Panc1 (cell line): ENCODE results near the gene RBFOX1. TPM values are rescaled to one million over a fixed set of nuclear protein-coding genes. Genes with fewer than 3 reads are reported as not detected.

Experiments
- ATAC-seq: fragments of 200-7000 bp; cut with Tn5 transposase; 2 replicates; pipeline ENCODE4 v1.9.1; 2020; ENCODE audit warnings: mild to moderate bottlenecking, moderate library complexity
- BruUV-seq: library from RNA; stranded (reverse); fragments of 400-500 nt; replicated peaks from 2 replicates; lab custom pipeline; 2021; lab: Mats Ljungman, UMichigan
- CTCF ChIA-PET: fragments of 300-600 bp; sonication (Branson Sonifier 250); formaldehyde crosslinking; loops from one replicate; lab custom pipeline; 2022; ENCODE audit warnings: antibody characterized with exemption; lab: Charles Lee
- POLR2A ChIA-PET: fragments of 300-600 bp; sonication (Branson Sonifier 250); formaldehyde crosslinking; loops from one replicate; lab custom pipeline; 2022; ENCODE audit warnings: antibody characterized with exemption; lab: Charles Lee
- DNase-seq: peaks from one replicate; pipeline ENCODE4 v3.0.0-alpha.2; 2010; ENCODE audit warnings: low read depth, low spot score
- H3K27ac ChIP-seq: 2 replicates; pipeline ENCODE4 v1.5.1; 2011; ENCODE audit warnings: mild to moderate bottlenecking, low read length, inconsistent platforms
- H3K27me3 ChIP-seq: fragments of 200-500 bp; sonication (Bioruptor generic); 2 replicates; pipeline ENCODE4 v1.6.0; 2014; ENCODE audit warnings: low read length, inconsistent platforms; ENCODE audit not compliant: control insufficient read depth, insufficient read depth
- H3K36me3 ChIP-seq: fragments of 200-500 bp; sonication (Bioruptor generic); 2 replicates; pipeline ENCODE4 v1.5.1; 2014; ENCODE audit warnings: inconsistent platforms, mild to moderate bottlenecking, low read length, moderate library complexity; ENCODE audit not compliant: control insufficient read depth, insufficient read depth
- H3K4me1 ChIP-seq: 2 replicates; pipeline ENCODE4 v1.5.1; 2011; ENCODE audit warnings: inconsistent platforms, mild to moderate bottlenecking, low read length, moderate library complexity; ENCODE audit not compliant: control insufficient read depth, insufficient read depth
- H3K4me3 ChIP-seq, 2 experiments: 2 replicates each; pipeline ENCODE4 v1.5.1; 2011 to 2012; ENCODE audit warnings: low read depth in 2 of 2, low read length in 2 of 2, mild to moderate bottlenecking in 2 of 2, inconsistent platforms in 1 of 2, moderate library complexity in 1 of 2
- H3K9me3 ChIP-seq: fragments of 200-500 bp; sonication (Bioruptor generic); 2 replicates; pipeline ENCODE4 v1.5.1; 2014; ENCODE audit warnings: low read depth, mild to moderate bottlenecking, inconsistent platforms, low read length, moderate library complexity; ENCODE audit not compliant: control insufficient read depth, insufficient read depth
- CTCF ChIP-seq: fragments of 450-650 bp; IDR thresholded peaks from 2 replicates; pipeline ENCODE4 v1.5.1; 2017; ENCODE audit warnings: mild to moderate bottlenecking
- POLR2AphosphoS5 ChIP-seq: IDR thresholded peaks from 2 replicates; pipeline ENCODE4 v1.6.1; 2012; ENCODE audit warnings: mild to moderate bottlenecking, low read depth, low read length, moderate library complexity
- REST ChIP-seq, 2 experiments: IDR thresholded peaks; 2 replicates each; pipeline ENCODE4 v1.6.1; 2011 to 2012; ENCODE audit warnings: low read depth in 2 of 2, control low read depth in 1 of 2, low read length in 1 of 2, mild to moderate bottlenecking in 1 of 2, moderate library complexity in 1 of 2; ENCODE audit not compliant: insufficient read depth in 1 of 2
- SIN3A ChIP-seq: IDR thresholded peaks from 2 replicates; pipeline ENCODE4 v1.6.1; 2012; ENCODE audit warnings: low read depth, mild to moderate bottlenecking, low read length, moderate library complexity, borderline replicate concordance; ENCODE audit not compliant: insufficient read depth
- TCF7L2 ChIP-seq: IDR thresholded peaks from 2 replicates; pipeline ENCODE4 v1.6.1; 2011; ENCODE audit warnings: mild to moderate bottlenecking, low read depth, low read length, inconsistent platforms
- in situ Hi-C: cut with HindIII; loops from 2 replicates; pipeline ENCODE4 v1.10.0; 2016; ENCODE audit warnings: low sequenced_read_pairs, low pct_unique_long_range_greater_than_20kb
- intact Hi-C: fragments of 100-400 bp; cut with micrococcal nuclease; formaldehyde crosslinking; loops from one replicate; pipeline ENCODE4 v1.10.0; 2022; ENCODE audit not compliant: unreplicated experiment
- total RNA-seq: library from RNA; stranded (reverse); gene quantifications from one replicate; pipeline ENCODE4 v1.2.1, GENCODE V29; 2021; ENCODE audit not compliant: unreplicated experiment

RBFOX1 gene
- total RNA-seq, 1 experiment from 2014 or later = not detected

GRCh38 chr16:7509963-7510601 is 177.4 kb downstream of the RBFOX1 start:
- ChIA-PET POLR2A (no interaction called here), CTCF (no interaction called here)
- H3K36me3 ChIP-seq = no peaks in the 10 kb centered on the region
- H3K27ac ChIP-seq = no peak overlapping the region
- BruUV-seq = no TSS peak
- H3K27me3 ChIP-seq = no peaks in the 10 kb centered on the region
- DNase-seq (no peak), ATAC-seq (no peak)
- no peaks in the 10 kb centered on the region for H3K9me3 ChIP-seq
- H3K4me3 ChIP-seq = no peak overlapping the region
- in situ Hi-C loops = no loop called here
- no peaks in the 10 kb centered on the region for H3K4me1 ChIP-seq
- TF ChIP-seq REST (IDR thresholded peaks at IDR 0.05; ENCODE audit: insufficient read depth in 1 of 2, low read depth in 2 of 2, low read length in 1 of 2) (no peak), CTCF (no peak), SIN3A (no peak), TCF7L2 (no peak), POLR2AphosphoS5 (no peak)
- intact Hi-C loops = no loop called here

- DNase-seq (no peak), ATAC-seq (no peak)
- in situ Hi-C loops = no loop called here
- ChIA-PET CTCF (no interaction called here), POLR2A (no interaction called here)
- no peaks in the 10 kb centered on the region for H3K9me3 ChIP-seq
- intact Hi-C loops = no loop called here
- H3K36me3 ChIP-seq = no peaks in the 10 kb centered on the region
- H3K27ac ChIP-seq = no peak overlapping the region
- BruUV-seq = no TSS peak
- no peaks in the 10 kb centered on the region for H3K4me1 ChIP-seq
- H3K27me3 ChIP-seq = no peaks in the 10 kb centered on the region
- H3K4me3 ChIP-seq = no peak overlapping the region
- TF ChIP-seq TCF7L2 = no peak
- no peak for TF ChIP-seq POLR2AphosphoS5
- no peak for TF ChIP-seq CTCF
- TF ChIP-seq REST (IDR thresholded peaks at IDR 0.05; ENCODE audit: insufficient read depth in 1 of 2, low read depth in 2 of 2, low read length in 1 of 2) = no peak
- TF ChIP-seq SIN3A = no peak
These were observed 179.1 kb downstream of the RBFOX1 start for GRCh38 chr16:7511549-7512260.
